Stomach (tissue), 4 donors: ENCODE data around the gene ITGA2.

Experiments
- EP300 ChIP-seq: sonication (generic); formaldehyde crosslinking; IDR thresholded peaks from one replicate; pipeline ENCODE4 v1.6.1; 2017; ENCODE audit warnings: antibody characterized with exemption
- POLR2AphosphoS5 ChIP-seq, 3 donors: sonication (generic); formaldehyde crosslinking; IDR thresholded peaks; one replicate each; pipeline ENCODE4 v1.6.1; 2016; ENCODE audit warnings: antibody characterized with exemption in 3 of 3

DNA sequence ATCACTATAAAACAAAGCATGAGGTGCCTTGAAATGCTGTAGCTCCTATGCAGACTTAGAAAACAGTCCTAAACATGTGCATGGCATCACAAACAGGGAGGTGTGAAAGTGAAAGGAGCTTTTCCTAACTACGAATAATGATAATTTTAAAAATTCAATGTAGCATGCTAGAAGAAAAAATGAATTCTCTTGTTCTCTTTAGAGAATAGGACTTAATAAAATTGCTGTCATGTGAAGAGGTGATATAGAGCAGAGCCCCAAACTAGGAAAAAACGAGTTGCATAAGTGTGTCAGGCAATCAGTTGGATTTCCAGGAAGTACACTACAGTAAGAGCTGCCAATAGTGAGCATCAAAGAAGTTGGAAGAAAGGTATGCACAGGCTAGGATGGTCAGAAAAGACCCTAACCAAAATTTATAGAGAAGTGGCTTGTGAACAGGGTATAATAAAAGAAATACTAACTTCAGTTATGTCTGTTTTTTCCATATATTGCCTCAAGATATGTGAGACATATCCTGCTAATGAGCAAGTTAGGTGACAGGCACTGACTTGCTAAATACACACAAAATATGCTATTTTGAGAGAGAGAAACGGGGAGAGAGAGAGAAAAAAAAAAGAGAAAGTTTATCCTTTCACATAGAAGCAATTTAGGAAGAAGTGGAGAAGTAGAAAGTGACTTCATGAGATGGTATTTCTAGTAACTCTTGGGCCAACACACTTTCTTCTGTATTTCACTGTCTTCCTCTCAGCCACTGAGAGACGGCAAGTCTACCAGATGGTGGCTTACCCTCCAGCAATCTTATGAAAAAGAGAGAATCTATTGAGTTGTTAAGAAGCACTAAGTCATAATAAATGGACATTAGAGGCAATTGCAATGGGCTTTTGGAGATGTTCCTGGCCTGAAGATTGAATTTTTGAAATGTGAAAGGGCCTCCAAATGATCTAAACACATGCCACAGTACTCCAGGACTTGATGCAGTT, 18.0 kb downstream of the ITGA2 start:
- no peak for TF ChIP-seq POLR2AphosphoS5 (IDR thresholded peaks at IDR 0.05)
- no peak for TF ChIP-seq EP300
